NCI-H82 treated with DMSO at 0.1 percent for 48 hours (cell line): ENCODE measurements around the gene SAA1.
"Not testable (repeated sequence)": the region's sequence is repeated elsewhere in the genome, so short reads cannot be mapped to it uniquely, and the experiment has no call there.

Source experiments
- DNase-seq: peaks from one replicate; lab custom pipeline; 2025; ENCODE audit not compliant: unreplicated experiment; lab: John Stamatoyannopoulos, UW

The SAA1 gene

DNA sequence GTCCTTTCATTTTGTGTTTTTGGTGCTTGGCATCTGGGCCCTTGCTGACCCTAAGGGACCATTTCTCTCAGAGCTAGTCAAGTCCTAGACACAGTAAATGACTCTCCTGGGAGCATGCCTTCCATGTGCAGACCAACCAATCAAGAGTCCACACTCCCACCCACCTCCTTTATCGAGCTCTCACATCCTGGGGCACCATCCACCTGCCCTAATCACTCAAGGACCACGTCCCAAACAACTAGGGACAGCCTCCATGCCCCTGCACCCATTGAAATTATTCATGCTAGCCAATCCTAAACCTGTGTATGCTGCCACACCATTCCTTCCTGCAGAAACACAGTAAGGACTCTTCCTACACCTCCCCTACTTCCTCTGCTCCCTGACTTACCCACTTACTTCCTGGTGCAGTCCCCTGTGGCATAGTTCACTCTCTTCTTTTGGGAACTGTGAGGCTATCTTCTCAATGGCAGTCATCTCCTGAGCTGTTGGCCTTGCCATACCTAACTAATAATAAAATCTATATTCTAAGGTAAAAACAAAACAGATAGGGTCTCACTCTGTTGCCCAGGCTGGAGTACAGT lies 11.2 kb upstream of the SAA1 start:
- DNase-seq = no peak

DNA sequence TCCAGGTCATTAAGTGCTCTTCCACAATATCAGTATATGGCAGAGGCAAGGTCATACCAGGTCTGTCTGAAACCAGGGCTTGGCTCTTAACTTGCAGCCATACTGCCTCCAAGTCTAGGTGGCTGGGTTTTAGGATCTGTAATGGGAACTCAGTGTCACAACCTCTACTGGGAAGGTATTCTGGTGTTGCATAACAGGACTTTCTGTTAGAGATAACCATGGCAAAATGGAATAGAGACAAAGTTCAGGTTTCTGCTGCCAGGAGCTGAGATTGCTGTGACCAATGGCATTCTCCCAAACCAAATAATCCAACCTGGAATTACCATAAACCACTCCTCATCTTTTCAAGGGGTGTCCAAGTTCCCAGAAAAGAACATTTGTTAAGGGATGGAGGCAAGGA lies 6.8 kb upstream of the SAA1 start:
- no peak for DNase-seq

DNA sequence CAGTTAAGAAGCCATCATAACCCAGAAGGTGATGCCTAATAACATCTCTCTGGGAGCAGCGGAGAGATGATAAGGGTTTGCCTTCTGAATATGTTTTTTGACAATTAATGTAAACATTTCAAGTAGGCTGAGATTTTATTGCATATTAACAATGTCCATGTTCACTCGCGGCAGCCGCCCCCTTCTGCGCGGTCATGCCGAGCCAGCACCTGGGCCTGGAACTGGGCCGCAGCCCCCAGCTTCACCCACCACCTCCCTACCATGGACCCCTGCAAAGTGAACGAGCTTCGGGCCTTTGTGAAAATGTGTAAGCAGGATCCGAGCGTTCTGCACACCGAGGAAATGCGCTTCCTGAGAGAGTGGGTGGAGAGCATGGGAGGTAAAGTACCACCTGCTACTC lies 4.3 kb upstream of the SAA1 start:
- no peak for DNase-seq

DNA sequence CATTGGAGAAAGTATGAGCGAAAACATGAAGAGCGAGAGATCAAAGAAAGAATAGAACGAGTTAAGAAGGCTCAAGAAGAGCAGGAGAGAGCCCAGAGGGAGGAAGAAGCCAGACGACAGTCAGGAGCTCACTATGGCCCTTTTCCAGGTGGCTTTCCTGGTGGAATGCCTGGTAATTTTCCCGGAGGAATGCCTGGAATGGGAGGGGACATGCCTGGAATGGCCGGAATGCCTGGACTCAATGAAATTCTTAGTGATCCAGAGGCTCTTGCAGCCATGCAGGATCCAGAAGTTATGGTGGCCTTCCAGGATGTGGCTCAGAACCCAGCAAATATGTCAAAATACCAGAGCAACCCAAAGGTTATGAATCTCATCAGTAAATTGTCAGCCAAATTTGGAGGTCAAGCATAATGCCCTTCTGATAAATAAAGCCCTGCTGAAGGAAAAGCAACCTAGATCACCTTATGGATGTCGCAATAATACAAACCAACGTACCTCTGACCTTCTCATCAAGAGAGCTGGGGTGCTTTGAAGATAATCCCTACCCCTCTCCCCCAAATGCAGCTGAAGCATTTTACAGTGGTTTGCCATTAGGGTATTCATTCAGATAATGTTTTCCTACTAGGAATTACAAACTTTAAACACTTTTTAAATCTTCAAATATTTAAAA lies 3.2 kb upstream of the SAA1 start:
- not testable (repeated sequence) for DNase-seq

DNA sequence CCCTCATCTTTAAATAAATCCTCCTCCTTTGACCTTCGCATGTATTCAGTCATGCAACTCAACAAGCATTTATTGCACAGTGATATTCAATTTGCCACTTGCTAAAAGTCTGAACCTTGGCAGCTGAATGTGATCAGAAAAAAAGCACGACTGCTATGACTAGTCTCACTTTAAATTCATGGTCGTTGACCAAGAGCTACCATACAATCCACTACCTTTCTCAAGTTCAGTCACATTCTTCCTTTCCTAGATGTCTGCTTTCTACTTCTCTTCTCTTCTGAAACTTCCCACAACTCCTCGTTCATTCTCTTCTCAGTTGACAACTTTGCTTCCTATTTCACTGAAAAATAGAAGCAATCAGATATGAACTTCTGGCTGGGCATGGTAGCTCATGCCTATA lies 2.0 kb upstream of the SAA1 start:
- no peak for DNase-seq

DNA sequence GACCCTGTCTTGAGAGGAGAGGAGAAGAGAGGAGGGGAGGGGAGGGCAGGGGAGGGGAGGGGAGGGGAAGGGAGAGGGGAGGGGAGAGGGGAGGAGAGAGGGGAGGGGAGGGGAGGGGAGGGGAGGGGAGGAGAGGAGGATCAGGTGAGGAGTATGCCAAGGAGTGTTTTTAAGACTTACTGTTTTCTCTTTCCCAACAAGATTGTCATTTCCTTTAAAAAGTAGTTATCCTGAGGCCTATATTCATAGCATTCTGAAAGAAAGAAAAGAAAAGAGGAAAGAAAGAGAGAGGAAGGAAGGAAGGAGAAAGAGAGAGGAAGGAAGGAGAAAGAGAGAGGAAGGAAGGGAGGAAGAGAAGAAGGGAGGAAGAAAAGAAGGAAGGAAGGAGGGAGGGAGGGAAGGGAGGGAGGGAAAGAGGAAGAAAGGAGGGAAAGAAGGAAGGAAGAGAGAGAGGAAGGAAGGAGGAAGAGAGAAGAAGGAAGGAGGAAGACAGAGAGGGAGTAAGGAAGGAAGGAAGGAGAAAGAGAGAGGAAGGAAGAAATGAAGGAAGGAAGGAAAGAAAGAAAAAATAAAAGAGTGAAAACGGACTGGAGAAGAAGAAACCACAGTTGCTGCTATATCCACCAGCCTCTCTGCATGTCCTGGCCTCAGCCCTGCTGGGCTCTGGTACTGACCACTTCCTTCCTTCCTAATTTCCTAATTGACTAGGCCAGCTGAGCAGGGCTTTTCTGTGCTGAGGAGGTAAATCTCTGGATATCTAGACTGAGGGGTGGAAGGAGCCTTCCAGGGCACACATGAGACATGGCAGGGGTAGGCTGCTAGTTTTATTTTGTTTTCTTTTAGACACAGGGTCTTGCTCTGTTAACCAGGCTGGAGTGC lies 1.1 kb upstream of the SAA1 start:
- no peak for DNase-seq

DNA sequence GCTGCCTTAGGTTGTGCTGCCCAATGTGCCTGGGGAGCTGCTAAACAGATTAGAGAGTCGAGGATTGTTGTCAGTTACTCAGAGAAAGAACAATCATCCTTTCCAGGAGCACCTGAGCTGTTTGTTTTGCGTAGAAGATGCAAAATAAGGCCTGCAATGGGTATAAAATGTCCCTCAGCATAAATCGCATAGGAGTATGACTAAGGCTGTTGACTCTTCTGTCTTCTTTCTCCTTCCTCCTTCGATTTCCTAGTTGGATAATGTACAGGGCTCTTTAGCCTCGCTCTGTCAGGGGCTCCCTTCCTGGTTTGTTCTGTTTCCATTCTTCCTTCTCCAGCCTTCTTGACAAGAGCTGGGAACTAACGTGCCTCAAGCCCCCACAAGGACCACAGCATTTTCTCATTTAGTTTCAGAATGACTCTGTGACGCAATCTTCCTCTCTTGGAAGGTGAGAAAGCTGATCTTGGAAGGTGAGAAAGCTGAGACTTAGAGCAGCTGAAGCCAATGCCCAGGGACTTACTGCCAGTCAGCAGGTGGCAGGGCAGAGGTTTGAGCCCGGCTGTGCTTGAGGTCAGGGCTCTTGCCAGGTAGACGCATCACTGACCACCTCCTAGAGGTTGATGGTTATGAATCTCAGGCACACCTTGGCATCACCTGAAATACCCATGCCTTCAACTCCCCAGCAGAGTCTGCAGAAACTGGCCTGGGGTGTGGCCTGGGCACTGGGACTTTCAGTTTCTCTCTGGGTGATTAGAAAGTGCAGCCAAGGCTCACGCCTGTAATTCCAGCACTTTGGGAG lies 1.5 kb downstream of the SAA1 start:
- not testable (repeated sequence) for DNase-seq

DNA sequence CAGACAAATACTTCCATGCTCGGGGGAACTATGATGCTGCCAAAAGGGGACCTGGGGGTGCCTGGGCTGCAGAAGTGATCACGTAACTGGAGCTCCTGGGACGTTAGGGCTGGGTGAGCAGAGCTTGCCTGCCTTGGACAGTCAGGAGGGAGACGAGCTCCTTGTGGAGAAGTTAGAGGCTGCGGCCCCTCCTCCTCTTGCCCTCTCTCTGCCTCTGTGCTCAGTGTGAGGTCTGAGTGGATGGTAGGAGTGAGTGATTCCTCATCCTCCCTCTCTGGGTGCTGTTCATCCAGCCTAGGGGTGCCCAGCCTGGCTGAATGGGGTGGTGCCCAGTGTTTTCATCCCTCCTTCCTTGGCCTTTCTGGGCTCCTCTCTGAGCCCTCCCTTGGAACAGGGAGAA lies 3.2 kb downstream of the SAA1 start:
- DNase-seq = not testable (repeated sequence)

DNA sequence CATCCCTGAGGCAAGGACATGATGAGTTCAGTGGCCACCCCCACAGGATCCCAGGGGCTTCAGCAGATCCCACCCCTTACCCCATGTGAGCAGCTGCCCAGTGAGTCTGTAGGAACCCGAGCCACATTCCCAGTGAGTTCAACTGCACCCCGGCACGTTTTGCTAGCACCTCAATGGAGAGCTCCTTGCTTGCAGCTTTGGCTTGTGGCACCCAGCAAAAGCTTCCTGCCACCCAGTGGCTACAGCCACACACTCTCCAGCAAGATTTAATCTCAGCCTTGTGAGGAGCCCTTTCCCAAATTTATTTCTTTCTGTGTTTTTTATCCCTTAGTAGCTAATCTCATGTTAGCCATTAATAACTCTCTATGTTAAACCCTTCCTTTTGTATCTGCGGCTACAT lies 4.0 kb downstream of the SAA1 start:
- no peak for DNase-seq

DNA sequence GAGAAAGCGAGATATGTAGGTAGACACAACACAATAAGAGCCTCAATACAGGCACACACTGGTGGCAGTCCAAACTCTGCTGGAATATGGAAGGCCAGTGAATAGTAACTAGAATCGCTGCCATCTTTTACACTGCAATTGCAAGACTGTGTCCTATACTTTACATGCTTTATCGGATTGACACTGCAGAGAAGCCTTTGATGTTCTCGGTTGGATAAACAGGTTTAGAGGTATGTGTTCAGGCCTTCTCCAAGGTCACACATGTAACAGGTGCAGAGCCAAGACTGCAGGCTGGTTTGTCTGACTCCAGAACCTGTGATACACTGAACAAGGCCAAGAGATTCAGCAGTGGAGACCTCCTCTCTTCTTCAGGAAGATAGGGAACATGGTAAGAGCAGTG lies 5.1 kb downstream of the SAA1 start:
- DNase-seq = no peak

DNA sequence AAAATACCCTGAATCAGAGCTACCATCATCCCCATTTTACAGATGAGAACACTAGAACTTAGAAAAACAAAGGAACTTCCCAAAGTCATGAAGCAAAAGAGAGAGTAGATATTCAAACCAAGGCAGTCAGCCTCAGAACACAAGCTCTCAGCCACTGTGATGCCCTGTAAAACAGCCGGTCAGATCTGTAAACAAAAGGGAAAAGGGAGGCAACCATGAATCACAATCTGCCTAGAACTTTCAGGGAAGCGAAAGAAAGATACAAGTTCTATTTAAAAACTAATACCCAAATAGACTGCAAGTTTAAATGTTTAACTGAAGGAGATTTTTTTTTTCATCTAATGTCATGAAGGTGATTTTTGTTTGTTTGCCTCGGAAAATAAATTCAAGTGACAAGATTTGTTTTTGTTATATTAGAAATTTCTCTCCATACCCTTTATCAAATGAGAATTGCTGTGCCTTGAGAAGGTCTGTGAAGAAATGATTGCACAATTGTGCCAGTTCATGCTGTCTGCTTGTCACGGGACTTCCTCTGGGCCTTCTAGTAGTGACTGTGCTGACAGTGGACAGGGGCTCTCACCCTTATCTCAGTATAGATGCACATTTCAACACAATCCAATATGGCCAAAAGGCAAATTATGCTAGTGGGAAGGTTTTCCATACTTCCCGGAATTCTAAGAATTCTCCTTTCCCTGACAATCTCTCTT lies 11.7 kb downstream of the SAA1 start:
- no peak for DNase-seq

DNA sequence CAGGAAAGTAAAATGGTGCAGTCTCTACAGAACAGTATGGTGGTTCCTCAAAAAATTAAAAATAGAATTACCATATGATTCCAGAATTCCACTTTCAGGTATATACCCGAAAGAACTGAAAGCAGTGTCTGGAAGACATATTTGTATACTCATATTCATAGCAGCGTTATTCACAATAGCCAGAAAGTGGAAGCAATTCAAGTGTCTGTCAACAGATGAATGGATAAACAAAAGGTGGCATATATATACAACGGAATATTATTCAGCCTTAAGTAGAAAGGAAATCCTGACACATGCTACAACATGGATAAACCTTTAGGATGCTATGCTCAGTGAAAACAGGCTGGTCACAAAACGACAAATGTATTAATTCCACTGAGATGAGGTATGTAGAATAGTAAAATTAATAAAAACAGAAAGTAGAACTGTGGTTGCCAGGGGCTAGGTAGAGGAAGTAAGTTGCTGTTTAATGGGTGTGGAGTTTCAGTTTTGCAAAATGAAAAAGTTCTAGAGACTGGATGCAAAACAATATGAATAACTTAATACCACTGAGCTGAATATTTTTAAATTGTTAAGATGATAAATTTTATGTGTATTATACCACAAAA lies 14.5 kb downstream of the SAA1 start:
- DNase-seq = no peak

DNA sequence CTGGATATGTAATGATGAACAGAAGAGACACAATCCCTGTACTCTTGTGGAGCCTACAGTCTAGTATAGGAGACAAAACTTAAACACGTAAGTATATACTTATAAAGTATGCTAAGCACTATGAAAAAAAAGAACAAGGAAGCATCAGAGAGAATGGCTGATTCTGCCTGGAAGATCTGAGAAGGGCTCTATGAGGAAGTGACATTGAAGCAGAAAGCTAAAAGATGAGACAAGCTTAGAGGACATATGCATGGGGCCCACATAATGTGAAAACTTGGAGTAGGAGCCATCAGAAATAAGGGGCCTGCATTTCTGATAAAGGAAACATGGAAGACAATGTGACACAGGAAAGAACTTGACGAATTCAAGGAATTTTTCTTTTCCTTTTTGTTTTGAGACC lies 16.6 kb downstream of the SAA1 start:
- no peak for DNase-seq

DNA sequence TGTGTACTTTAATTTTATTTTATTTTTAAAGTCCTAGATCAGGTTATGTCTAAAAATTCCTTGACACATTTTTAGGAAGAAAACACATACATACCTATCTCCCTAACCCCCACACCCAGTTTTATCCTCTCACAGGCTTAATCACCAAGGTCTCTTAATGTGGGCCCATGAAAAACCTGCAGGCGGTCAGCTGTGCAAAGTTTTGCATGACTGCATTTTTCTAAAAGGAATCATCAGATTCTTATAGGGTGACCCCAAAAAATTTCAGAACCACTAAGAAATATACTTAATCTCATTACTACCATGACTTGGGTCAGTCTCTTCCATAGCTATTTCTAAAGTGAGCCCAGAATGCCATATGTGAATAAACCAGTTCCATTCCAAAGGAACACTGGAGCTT lies 19.8 kb downstream of the SAA1 start:
- no peak for DNase-seq

DNA sequence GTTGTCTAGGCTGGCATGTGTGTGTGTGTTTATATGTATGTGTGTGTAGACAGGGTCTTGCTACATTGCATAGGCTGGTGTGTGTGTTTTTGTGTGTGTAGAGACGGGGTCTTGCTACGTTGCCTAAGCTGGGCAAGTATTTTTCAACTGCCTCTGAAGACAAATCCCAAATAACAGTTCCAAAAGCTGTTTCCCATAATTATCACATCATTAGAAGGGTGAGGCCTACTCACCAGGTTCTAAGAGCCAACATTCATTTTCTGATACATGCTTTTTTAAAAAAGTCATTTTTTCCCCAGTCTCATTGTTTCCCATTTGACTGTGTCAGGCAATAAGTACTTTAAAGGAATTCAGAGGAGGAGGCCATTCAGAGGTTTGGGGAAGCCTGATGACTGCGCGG lies 22.8 kb downstream of the SAA1 start:
- no peak for DNase-seq

DNA sequence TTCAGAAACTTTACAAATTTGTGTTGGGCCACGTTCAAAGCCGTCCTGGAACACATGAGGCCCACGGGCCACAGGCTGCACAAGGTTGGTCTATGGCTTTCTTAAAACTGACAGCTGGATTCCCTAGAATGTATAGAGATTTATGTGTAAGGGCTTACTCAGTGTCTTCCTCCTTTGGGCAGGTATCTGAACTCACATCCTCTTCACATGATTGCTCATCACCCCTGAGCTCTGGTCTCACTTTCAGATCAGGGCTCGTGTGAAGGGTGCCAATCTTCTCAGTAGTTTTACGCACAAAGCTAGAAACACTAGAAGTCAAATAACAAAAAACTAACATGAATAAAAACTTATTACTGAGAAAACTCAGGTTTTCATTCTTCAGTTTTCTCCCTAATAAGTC lies 28.8 kb downstream of the SAA1 start:
- no peak for DNase-seq

DNA sequence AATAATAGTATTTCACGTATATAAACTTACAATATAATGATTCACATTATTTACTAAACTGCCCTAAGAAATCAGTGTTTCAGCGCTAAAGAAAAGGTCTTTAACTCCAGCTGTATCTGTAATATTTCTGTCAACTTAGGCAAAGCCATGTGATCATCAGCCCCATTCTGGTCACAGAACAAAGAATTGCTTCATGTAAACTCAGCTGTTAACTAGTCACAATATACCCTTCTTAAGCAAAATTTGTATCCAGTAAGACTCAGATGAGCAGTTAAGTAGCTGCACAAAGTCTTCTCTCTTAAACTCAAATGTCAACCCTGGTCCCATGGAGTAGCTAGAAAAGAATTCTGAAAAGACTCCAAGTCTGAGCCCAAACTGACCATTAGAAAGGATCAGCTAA lies 29.3 kb downstream of the SAA1 start:
- no peak for DNase-seq

DNA sequence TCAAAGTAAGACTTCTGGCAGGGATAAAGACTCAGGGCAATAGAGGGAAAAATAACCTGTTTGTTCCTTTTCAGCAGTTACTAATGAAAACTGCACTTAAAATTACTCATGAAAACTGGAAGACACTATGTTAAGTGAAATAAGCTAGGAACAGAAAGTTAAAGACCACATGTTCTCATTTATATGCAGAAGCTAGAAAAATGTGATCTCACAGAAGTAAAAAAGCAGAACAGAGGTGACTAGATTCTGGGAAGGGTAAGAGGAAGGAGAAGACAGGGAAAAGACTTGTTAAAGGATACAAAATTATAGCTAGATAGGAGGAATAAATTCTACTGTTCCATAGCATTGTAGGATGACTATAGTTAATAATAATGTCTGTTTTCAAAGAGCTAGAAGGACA lies 33.7 kb downstream of the SAA1 start:
- DNase-seq = no peak

DNA sequence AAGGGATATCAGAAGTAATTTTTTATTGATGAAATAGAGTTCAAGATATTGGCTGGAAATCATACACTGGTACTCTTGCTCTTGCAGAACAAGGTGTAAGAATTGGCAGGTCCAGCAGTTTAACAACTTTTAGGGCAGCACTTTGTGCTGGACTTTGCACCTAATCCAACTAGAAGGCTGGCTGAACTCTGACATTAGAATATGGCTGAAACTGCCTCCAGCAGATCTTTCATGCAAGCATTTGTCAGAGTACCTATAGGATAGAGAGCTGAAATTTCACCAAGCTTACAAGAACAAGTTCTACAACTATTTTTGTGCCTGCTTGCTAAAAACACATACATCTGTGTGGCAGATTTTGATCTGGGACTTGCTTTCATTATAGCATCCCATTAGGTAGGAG lies 38.7 kb downstream of the SAA1 start:
- DNase-seq = no peak

DNA sequence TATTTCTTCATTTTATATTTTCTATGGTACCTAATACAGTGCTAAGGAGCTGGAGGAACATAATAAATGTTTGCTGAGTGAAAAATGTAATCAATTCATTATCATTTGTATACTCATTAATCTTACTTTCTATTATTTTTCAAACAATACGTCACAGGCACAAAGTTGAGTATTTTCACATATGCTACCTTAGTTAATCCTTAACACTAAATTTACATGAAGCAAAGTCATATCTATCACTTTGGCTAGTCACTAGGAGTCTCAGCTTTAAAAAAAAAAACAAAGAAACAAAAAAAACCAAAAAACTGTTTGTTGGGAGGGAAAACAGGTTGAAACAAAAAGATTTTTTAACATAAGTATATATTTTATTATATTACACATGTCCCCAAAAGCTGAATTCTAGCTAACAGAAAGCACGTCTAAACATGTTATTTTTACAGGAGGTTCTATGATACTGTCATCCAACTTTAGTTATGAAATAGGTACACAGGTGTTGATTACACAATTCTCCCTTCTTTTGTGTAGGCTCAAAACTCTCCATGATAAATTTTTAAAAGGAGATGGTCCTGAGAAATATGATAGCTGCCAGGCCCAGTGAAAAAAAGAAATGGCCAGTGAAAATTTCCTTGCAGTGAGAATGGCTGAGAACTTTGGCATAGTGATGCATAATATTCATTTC lies 41.5 kb downstream of the SAA1 start:
- no peak for DNase-seq
